H54 (cell line): ENCODE results near the gene CECR2.

ENCODE experiments used
- DNase-seq: peaks from one replicate; pipeline ENCODE4 v3.0.0; 2011; ENCODE audit warnings: low spot score, mixed read lengths; ENCODE audit not compliant: insufficient read length
- FAIRE-seq: peaks from 3 replicates; lab custom pipeline; 2011; peaks lifted over from hg19 to GRCh38; lab: Jason Lieb, UNC
- POLR2A ChIP-seq: IDR thresholded peaks from 2 replicates; pipeline ENCODE4 v1.6.1; 2011; ENCODE audit warnings: low read depth, mild to moderate bottlenecking, low read length

Gene CECR2

DNA sequence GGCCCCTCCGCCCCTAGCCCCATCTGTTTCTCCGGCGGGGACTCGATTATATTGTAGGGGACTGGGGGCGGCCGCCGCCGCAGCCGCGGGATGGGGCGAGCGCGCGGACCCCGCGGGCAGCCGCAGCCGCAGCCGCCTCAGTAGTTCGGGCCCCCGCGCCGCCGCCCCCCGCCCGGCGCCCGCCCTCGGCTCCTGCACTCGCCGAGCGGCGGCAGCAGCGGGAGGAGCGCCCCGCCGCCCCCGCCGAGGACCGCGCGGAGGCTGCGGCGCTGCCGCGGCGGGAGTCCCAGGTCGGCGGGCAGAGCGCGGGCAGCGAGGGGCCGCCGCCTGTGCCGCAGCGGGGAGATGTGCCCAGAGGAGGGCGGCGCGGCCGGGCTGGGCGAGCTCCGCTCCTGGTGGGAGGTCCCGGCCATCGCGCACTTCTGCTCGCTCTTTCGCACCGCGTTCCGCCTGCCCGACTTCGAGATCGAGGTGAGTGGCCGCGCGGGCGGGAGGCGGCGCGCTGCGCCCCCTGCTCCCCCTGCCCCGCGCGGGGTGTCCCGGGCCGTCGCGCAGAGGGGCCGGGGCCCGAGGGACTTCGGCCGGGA is at the start of gene CECR2:
TSS of gene CECR2 (plus strand) at position 22 of the 587 bp plus-strand sequence. CDS start at position 346, 324 bp downstream.
- DNase-seq (no peak), FAIRE-seq (no peak)
- TF ChIP-seq POLR2A: no peak

DNA sequence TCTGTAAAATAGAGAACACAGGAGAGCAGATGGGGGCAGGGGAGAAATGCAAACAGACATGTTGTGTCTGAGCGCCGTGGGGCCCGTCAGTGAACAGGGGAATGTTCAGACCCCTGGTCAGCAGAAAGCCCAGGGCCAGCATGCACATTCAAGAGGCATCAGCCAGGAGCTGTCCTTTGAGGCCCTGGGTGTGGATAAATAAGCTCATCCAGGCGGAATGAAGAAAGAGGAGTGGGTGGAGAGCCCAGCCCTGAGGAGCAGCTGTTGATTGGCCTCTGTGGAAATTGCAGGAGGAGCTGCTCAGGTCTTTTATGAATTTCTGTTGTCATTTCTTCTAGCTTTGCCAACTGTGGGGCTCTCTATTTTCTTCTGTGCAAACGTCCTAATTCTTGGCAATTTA is 49.7 kb upstream of the CECR2 start:
- no peak for DNase-seq
- no peak for TF ChIP-seq POLR2A
- FAIRE-seq: no peak

DNA sequence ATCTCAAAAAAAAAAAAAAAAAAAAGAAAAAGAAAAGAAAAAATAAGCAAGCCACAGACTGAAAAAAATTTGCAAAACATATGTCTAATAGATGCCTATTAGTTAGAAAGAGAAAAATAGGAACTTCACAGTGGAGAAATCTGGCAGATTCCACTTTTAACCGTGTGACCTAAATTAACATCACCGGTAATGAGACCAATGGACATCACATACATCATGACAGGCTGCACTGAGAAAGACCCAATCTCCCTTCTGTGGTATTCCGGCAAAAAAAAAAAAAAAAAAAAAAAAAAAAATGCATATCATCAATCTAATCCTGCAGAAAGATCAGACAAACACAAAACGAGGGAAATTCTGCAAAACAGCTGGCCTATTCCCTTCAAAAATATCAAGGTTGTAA is 46.7 kb upstream of the CECR2 start:
- FAIRE-seq (no peak), DNase-seq (no peak)
- no peak for TF ChIP-seq POLR2A

DNA sequence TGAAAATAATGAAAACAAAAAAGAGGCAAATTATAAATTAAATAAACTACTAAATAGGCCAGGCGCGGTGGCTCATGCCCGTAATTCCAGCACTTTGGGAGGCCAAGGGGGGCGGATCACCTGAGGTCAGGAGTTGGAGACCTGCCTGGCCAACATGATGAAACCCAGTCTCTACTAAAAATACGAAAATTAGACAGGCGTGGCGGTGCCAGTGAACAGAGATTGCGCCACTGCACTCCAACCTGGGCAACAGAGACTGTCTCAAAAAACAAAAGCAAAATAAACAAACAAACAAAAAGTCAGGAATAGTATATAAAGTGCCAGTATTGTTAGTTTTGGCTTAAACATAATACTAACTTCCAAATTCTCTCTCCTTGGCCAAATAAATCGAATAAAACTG is 37.6 kb upstream of the CECR2 start:
- TF ChIP-seq POLR2A: no peak
- FAIRE-seq (no peak), DNase-seq (no peak)

DNA sequence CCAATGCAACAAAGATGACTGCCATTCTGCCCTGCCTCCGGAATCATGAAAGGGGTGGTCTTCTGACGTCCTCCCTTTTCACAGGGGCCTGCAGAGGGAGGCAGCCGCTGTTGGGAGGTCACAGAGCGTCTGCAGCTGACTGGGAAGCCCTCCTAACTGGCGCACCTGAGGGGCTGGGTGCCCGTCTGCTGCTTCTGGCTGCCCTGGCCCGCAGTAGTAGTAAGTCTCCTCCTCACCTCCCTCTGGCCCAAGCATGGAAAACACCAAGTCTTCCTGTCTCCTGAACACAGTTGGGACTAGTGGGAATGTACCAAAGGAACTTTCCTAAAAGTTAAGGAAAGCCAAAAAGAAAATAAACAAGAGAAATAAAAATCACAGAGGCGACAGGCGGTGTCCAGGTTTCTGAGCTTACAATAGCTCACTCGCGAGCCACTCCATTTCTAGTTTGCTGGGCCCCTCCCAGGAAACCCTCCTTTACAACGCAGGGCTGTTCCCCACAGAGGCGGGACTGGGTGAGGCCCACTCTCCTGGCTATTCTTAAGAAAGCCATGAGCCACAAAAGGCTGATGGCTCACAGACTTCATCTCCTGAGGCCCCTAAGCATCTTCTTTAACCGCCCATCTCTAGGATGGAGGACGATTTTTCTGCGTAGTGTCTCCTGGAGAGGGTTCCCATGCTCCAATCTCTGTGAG is 37.0 kb upstream of the CECR2 start:
- no peak for DNase-seq
- TF ChIP-seq POLR2A: no peak
- no peak for FAIRE-seq

DNA sequence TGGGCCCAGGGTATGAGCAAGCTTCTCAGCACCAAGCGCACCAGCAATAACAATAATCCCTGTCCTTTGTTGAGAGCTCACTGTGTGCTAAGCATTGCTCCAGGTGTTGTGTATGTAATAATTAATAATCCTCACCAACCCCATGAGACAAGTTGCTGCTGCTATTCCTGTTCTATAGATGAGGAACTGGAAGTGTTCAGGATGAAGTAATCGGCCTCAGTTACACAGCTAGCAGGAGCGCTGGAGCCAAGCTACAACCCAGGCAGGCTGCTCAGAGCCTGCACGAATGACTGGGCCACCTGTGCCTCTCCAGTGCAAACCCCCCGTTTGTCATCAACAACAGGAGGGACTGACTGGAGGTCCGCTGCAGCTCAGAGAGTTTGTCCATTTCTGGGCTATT is 35.2 kb upstream of the CECR2 start:
- no peak for DNase-seq
- FAIRE-seq: no peak
- no peak for TF ChIP-seq POLR2A

DNA sequence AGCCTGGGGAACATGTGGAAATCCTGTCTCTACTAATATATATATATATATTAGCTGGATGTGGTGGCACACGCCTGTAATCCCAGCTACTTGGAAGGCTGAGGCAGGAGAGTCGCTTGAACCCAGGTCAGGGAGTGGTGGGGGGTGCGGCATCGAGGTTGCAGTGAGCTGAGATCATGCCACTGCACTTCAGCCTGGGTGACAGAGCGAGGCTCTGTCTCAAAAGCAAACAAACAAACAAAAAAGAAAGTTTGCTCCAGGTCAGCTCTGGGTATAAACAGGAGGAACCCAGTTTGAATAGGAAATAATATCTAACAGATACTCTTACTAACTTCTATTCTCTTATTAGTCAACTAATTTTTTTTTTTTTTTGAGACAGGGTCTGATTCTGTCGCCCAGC is 34.3 kb upstream of the CECR2 start:
- FAIRE-seq (no peak), DNase-seq (no peak)
- no peak for TF ChIP-seq POLR2A

DNA sequence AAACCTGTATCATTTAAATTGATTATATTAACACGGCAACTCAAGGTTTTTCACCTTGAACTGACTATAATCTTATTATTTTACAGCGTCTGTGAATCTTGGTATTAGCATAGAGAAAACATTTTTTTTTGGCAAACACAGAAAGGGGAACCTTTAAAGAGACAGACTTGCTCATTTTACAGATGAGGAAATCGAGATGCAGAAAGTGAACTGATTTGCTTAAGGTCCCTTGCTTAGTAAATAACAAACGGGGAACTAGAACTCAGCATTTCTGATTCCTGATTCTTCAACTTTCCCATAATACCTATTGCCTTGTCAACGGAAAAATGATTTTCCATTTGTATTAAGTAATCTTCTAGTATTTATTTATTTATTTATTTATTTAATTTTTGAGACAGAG is 33.2 kb upstream of the CECR2 start:
- FAIRE-seq (no peak), DNase-seq (no peak)
- no peak for TF ChIP-seq POLR2A

DNA sequence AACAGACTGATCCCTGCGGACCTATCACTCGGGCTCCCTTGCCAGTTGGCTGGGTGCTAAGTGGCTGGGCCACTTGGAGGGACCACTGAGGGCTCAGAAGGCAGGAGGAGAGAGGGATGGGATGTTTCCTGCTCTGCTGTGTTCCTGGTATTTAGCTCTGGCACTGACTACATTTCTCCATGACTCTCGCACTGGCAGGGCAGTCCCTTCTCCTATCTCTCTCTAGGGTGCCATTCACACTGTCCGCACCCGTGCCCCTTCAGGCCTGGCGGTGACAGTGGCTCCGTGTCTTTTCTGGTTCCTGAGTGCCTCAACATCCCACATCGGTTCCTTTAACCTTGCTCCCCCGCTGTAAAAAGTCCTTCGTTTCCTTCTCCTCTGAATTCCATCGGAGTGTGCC is 31.6 kb upstream of the CECR2 start:
- FAIRE-seq (no peak), DNase-seq (no peak)
- no peak for TF ChIP-seq POLR2A

DNA sequence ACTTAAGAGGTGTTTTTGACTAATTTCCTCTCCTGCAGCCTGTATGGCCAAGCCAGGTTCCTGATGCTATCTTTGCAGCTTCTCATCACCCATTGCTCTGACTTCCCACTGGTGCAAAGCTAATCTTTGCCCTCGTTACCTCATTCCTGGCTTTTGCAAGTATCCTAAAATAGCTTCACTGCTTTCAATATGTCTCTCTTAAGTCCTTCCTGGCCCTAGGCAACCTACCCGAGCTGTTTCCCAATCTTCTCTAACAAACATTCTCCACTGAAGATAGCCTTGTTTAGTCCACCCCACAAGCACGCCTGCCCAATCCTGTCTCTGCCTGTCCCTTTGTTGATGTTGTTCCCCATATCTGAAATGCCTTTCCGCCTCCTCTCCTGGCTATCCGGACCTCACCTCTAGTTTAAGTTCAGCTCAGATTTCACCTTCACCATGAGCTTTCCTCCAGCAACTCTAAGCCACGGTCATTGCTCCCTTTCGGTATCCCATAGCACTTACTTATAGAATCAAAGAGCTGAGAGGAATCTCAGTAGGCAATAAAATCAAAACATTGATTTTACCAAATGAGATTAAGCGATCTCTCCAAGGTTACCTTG is 30.1 kb upstream of the CECR2 start:
- TF ChIP-seq POLR2A: no peak
- DNase-seq (no peak), FAIRE-seq (no peak)

DNA sequence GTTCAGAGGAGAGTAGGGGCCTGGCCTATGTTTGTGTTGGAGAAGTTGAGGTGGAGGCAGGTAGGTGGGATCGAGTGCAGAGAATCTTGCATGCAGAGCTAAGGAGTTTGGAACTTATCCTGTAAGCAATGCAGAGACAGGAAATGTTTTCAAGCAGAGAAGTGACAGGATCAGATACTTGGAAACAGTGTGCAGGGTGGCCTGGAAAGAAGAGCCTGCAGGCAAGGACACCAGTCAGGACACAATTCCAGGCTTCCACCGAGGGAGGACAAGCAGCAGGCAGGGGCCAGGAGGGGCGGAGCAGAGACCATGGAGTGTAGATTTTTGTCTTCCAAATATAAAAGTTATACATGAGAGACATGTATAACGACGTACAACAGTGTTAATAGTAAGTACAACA is 26.9 kb upstream of the CECR2 start:
- no peak for DNase-seq
- no peak for FAIRE-seq
- TF ChIP-seq POLR2A: no peak

DNA sequence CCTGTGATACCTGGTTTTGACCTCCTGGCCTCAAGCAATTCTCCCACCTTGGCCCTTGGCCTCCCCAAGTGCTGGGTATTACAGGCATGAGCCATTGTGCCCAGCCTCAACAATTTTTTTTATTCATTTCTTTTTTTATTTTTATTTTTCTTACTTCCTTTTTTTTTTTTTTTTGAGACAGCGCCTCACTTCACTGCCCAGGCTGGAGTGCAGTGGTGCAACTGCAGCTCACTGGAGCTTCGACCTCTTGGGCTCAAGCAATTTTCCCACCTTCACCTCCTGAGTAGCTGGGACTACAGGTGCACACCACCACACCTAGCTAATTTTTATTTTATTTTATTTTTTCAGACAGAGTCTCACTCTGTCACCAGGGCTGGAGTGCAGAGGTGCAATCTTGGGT is 25.5 kb upstream of the CECR2 start:
- FAIRE-seq (no peak), DNase-seq (no peak)
- no peak for TF ChIP-seq POLR2A

DNA sequence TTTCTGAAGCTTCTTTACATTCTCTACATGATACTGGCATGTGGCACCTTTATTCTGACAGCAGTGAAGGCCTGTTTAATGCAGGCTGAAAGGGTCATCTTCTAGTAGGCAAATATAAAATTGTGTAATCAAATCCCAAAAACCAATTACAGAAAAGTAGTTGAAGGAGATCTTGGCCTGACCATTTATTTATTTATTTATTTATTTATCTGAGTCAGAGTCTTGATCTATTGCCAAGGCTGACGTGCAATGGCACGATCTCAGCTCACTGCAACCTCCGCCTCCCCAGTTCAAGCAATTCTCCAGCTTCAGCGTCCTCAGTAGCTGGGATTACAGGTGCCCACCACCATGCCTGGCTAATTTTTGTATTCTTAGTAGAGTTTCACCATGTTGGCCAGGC is 22.7 kb upstream of the CECR2 start:
- TF ChIP-seq POLR2A: no peak
- FAIRE-seq: no peak
- no peak for DNase-seq

DNA sequence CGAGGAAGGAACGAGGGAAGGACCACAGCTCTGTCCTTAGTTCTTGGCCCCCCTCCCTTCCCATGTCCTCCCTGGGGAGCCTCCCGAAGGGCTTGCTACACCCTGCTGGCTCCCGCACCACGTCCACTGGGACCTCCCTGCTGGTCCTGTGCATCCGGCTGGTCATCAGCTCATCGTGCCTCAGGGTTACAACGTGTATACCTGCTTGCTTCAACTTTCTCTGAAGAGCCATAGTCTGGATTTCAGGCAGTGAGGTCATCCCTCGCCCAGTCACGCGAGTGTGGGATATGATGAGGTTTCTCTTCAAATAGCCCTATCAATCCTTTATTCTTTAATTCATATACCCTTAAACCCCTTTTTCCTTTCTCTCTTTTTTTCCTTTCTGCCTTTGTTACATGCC is 21.5 kb upstream of the CECR2 start:
- FAIRE-seq (no peak), DNase-seq (no peak)
- TF ChIP-seq POLR2A: no peak
